NCI-H345 (cell line): ENCODE data around the gene THAP4.
A peak's percentile ranks its signal among the peaks of the same experiment; 100 is the strongest.

Experiments
- DNase-seq: peaks from one replicate; lab custom pipeline; 2025; lab: John Stamatoyannopoulos, UW

The THAP4 gene

GRCh38 chr2:241637018-241637794 lies at the start of gene THAP4, which contains the start of gene ATG4B:
TSS of gene THAP4 (minus strand) at chr2:241637158. CDS start at chr2:241637017, 141 bp downstream.
TSS of gene ATG4B (plus strand) at chr2:241637693. CDS start at chr2:241637715, 22 bp downstream.
- peak; percentile 85 for DNase-seq

DNA sequence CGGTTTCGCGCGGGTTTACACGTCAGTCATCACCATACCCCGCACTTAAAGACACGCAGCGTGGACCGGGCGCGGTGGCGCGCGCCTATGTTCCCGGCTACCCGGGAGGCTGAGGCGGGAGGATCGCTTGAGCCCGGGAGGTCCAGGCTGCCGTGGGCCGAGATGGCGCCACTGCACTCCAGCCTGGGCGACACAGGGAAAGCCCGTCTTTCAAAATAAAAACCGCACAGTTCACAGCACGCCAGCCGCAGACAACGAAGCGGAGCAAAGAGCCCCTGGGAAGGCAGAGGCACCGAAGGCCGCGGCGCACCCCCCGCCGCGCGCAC lies 49.3 kb upstream of the THAP4 start:
- no peak for DNase-seq

DNA sequence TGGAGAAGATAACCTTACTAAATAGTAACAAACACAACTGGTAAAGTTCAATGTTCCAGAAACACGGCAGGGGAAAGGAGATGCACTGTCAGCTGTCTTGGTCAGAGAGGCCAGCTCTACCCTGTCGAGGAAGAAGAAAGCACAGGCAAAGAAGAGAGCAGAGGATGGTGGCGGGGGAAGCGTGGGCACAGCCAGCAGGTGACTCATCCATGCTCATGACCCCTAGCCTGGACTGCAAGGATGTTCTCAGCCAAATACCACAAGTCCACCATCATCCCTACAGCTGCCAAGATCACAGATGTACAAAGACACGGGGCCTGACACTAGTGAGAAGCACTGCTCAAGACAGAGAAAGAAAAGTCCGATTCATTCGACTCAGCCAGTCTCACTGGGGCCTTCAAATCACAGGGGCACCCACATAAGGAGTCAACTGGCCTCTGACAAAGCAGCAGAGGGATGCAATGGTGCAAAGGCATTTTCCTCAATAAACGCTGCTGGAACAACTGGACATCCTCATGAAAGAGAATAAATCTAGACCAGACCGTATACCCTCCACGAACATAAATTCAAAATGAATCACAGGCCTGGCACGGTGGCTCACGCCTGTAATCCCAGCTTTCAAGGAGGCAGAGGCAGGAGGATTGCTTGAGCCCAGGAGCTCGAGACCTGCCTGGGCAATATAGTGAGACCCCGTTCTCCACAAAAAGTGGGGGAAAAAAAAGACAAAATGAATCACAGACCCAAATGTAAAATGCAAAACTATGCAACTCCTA lies 44.1 kb upstream of the THAP4 start:
- no peak for DNase-seq

- DNase-seq: no peak
These were observed 43.1 kb upstream of the THAP4 start for GRCh38 chr2:241680044-241680443.

DNA sequence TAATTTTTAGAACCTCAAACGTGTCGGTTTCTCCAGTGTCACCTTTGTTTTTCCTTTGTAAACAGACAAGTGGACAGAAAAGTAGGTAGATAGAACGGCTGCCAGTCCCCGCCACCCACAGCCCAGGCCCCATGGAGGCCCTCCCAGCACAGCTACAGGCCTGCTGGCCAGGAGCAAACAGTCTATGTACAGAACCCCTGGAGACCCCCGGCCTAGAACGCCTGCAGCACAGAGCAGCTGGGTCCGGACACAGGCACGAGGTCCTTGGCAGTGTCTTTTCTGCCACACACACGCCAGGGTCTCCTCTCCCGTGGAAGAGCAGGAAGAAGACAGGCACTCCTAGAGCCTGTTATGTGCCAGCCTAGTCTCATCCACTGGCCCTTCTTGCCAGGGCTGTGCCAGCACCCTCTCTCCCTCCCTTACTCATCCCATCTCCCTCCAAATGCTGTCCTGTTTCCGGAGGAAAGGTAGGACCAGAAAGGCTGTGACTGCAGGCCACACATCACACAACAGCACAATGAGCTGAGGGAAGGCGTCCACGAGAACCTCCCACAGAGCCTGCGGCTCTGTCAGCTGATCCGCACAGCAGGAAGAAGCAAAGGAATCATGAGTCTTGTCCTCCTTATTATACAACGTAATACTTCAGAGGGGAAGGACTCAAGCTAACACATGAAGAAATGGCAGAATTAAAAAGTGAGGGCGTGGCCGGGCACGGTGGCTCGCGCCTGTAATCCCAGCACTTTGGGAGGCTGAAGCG lies 42.0 kb upstream of the THAP4 start:
- DNase-seq: no peak

GRCh38 chr2:241678307-241678706 lies 41.3 kb upstream of the THAP4 start:
- no peak for DNase-seq

- DNase-seq: no peak
These were observed 40.4 kb upstream of the THAP4 start for GRCh38 chr2:241677392-241677791.

DNA sequence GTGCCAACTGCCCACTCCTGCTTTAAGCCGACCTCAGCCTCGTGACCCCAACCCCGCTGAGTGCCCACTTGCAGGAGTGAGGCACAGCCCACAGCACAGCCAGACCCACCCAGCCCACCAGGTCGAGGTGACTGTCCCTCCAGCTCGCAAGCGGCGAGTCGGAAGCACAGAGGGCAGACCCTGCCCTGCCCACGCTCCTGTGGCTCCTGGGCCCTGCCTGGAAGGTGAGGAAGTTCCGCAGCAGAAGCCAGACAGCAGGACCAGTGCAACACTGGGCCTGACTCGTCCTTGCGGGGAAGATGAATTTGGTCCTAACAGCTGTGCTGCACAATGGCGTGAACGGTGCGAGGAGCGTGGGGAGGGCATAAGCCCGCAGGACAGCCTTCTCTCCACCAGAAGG lies 39.7 kb upstream of the THAP4 start:
- DNase-seq: no peak

DNA sequence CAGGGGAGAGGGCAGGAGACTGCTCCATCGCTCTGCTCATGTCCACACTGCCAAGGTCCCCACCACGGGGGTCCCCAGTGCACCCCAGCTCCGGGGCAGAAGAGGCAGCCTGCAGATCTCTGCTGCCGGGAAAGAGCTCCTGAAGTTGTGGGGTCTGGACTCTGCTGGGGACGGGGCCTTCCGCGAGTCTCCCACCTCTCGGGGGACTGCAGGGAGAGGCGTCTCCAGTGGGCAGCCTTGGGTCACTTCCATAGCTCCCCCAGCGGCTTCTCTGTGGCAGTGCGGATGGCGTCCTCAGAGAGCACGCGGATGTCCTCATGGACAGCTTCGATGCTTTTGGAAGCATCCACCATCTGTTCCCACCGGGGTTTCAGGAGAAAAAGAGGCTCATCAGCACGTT lies 38.9 kb upstream of the THAP4 start:
- DNase-seq: no peak

GRCh38 chr2:241673797-241674725 lies 37.1 kb upstream of the THAP4 start:
- no peak for DNase-seq

DNA sequence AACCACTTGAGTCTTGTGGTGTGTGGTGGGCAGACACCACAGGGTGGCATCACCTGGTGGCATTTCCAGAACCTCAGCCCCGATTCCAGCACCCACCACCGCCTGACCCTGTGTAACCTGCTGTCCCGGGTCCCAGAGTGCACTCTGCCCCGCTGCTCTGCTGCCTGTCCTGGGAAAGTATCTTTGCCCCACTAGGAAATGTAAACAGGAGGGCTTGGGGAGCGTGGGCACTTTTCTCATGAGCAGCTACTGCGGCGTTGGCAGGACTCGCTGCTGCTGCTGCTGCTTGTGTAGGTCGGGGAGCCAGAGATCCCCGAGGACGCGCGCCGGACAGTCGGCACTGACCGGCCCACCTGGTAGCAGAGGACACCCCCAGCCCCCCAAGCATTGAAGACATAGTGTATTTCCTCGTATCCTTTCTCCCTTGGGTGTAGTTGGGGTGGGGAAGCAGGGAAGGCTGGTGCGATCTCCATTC lies 36.3 kb upstream of the THAP4 start:
- no peak for DNase-seq

DNA sequence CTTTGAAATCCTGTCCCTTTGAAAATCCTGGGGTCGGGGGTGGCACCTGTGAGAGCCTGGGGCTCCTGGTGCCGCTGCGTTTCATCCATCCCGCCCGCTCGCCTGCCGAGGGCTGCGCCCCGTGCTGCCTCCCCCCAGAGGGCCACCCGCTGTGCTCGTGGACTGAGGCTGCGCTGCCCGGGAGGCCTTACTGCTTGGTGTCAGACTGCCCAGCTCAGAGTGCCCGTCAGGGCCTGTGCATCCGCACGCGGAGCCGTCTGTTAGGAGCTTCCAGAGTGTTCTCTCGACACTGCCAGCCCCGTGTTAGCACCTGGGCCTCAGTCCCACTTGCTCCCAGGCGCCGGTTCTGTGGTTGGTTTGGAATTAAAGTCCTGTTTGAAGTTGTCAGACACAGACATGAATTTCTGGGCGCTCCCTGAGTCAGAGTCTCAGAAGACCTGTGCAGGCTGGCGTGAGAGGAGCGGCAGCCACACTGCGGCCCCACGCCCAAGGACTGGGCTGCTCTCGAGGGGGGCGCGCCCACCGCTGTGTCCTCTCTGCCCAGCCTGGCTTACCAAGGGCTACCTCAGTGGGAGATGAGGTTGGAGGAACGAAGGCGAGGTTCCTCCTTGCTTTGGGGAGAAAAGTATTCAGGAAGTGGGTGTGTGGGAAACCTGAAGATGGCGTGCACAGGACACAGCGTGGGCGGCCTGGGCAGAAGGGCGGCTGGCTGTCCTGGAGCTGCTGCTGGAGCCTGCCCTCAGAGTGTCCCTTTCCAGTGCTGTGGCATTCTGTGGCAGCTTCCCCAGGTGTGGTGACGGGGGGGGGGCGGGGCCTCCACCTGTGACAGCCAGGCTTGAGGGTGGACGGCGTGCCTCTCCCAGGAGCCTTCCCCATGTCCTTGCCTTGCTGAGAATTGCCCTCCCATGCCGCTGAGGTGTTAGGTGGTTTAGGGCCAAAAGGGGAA lies 35.6 kb upstream of the THAP4 start:
- no peak for DNase-seq

DNA sequence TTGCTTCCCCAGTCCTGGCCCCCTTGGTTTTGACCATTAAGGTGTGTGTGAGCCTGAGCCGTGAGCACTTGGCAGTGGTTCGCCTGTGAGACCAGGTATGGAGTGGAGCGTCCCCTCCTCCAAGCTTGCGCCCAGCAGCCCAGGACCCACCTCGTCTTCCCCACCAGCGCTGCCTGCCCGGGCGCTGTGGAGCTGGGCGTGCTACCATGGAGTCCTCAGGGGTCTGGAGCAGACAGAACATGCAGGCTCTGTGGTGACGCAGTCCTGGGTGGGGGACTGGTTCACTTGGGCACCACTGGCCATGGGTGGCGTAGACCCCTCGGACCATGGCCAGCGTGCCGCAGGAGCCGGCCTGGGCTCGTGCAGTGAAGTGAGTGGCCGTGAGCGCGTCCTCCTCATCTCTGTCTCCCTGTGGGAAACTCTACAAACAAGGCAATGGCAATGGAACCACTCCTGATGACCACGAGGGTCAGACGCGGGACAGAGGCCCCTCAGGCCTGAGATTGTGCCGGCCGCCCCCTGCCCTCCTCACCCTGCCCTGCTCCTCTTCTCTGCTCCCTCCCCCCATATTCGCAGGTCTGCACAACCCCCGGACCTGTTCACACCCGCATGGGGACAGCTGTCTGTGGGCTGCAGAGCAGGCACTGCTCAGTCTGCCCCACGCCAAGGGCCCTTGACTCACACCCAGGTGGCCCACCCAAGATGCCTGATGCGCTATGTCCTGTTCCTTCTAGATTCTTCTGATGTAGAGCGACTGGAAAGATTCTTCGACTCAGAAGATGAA lies 34.7 kb upstream of the THAP4 start:
- no peak for DNase-seq

- no peak for DNase-seq
These were observed 33.6 kb upstream of the THAP4 start for GRCh38 chr2:241670333-241671110.

- DNase-seq: no peak
These were observed 31.9 kb upstream of the THAP4 start for GRCh38 chr2:241668839-241669238.

DNA sequence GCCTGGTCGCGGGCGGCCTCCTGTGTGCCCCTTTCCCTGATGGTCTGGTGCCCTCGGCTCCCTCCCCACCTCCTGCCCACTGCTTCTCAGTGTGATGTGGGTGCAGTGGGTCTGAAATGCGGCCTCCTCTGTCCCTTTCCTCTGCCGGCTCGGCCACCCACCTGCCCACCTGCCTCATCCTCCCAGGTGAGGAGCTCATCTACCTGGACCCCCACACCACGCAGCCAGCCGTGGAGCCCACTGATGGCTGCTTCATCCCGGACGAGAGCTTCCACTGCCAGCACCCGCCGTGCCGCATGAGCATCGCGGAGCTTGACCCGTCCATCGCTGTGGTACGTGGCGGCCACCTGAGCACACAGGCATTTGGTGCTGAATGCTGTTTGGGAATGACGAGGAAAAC lies 31.4 kb upstream of the THAP4 start:
- no peak for DNase-seq

DNA sequence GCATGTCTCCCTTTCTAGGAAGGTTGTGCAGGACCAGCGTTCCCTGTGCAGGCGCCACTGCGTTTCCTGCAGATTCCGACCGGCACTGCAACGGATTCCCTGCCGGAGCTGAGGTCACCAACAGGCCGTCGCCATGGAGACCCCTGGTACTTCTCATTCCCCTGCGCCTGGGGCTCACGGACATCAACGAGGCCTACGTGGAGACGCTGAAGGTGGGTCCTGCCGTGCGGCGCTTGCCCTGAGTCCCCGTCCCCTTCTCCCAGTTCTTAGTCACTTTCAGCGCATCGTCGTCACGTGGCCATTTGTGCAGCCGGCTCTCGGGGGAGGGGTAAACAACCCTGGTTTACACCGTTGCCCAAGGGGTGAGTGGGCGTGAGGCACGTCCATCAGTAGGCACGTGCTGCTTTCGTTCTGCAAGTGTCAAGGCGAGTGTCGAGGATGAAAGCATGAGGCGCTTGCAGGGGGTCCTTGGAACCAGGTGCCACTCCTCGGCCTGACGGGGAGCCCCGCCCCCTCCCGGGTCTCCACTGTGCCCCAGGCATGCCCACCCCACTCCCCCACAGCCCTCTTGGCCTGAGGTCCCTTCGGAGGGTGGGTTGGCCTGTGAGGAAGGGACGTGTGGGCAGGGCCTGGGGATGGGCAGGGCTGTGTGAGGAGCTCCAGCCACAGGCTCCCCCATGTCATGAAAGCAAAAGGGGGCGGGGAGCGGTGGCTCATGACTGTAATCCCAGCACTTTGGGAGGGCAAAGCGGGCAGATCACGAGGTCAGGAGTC lies 29.9 kb upstream of the THAP4 start:
- no peak for DNase-seq
